GM20000 (cell line): ENCODE results near the gene CDHR1.

ENCODE experiments used
- DNase-seq: peaks from one replicate; pipeline ENCODE4 v3.0.0; 2012; ENCODE audit warnings: low spot score
- CTCF ChIP-seq: IDR thresholded peaks from 2 replicates; pipeline ENCODE4 v1.5.1; 2012; ENCODE audit warnings: mild to moderate bottlenecking, control low read depth; ENCODE audit errors: extremely low read depth, missing control alignments

The CDHR1 gene

GRCh38 chr10:84234479-84234878 lies 40.1 kb downstream of the CDHR1 start:
- no peak for TF ChIP-seq CTCF
- no peak for DNase-seq

- no peak for TF ChIP-seq CTCF
- no peak for DNase-seq
Observed at GRCh38 chr10:84235096-84235495, 40.8 kb downstream of the CDHR1 start.

GRCh38 chr10:84236807-84237198 lies 42.5 kb downstream of the CDHR1 start:
- TF ChIP-seq CTCF, result no peak

GRCh38 chr10:84237199-84238051 lies 43.1 kb downstream of the CDHR1 start:
- DNase-seq, result no peak
- no peak for TF ChIP-seq CTCF

More at GRCh38 chr10:84236807-84237198, 42.5 kb downstream of the CDHR1 start:
- no peak for DNase-seq

GRCh38 chr10:84238909-84239308 lies 44.6 kb downstream of the CDHR1 start:
- no peak for TF ChIP-seq CTCF
- no peak for DNase-seq

GRCh38 chr10:84241185-84241790 lies 47.0 kb downstream of the CDHR1 start, which contains the start of gene LRIT1:
Gene LRIT1 (minus strand): TSS chr10:84241546. CDS start chr10:84241439, 107 bp downstream.
- no peak for TF ChIP-seq CTCF
- DNase-seq, result no peak

GRCh38 chr10:84243759-84244158 lies 49.4 kb downstream of the CDHR1 start:
- DNase-seq, result no peak
- no peak for TF ChIP-seq CTCF
